ENCODE measurements around the gene ATG10. TPM values are rescaled to one million over a fixed set of nuclear protein-coding genes. Genes with fewer than 3 reads are reported as not detected.
A peak's percentile ranks its signal among the peaks of the same experiment; 100 is the strongest.

ATG10 gene
- total and polyA plus RNA-seq, 2 of the 13 experiments (the other 11 are each of a cell fraction or from before 2014, with no cell fraction given): 2.0 to 5.7 TPM

DNA sequence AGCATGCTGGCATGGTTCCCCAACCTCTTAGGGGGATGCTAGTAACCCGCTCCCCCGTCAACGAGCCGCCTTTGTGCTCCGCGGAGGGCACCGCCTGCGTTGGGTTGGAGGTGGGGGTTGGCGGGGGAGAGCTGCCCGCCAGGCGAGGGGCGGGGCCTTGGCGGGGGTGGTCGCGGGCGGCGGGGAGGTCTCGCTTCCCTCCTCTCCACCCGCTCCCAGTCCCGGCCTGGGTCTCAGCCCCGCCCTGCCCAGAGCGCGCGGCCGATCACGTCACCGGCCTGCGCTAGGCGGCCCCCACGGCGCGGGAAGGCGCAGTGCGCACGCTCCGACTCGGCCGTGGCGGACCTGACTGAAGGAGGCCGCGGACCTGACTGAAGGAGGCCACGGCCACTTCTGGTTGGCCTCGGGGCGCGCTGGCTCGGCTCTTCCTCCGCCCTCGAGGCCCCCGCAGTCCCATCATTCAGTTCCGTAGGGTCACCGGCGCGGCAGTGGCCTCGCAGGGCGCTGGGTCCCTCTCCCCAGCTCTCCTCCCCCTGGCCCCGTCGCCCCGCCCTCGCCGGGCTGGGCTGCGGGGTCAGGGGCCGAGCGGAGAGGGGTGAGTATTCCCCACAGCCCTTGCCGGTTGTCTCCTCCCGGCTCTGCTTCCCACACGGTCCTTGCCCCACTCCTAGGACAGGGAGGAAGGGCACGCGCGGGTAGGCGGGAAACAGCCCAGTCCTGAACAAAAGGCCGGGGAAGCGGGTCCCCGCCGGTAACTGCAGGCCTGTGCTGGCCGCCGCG is at the start of gene ATG10 (continued):
- TF ChIP-seq HNF4G (IDR thresholded peaks at IDR 0.05; ENCODE audit: borderline replicate concordance, low read depth, low read length) (no peak), HNF4G (CRISPR knock-in tag; IDR thresholded peaks at IDR 0.05; ENCODE audit: borderline replicate concordance, low read depth) (no peak), TP53 (CRISPR knock-in tag; conservative IDR thresholded peaks at IDR 0.05) (no peak), ZNF263 (CRISPR knock-in tag; IDR thresholded peaks at IDR 0.05) (peak; percentile 67), RCOR2 (CRISPR knock-in tag; IDR thresholded peaks at IDR 0.05) (no peak), ZNF546 (CRISPR knock-in tag; conservative IDR thresholded peaks at IDR 0.05) (peak; percentile 94), HNRNPUL1 (IDR thresholded peaks at IDR 0.05; ENCODE audit: low read depth, low read length) (0 out of 2 replicates have a peak, but pooled peaks have one; percentile 52), ZNF260 (CRISPR knock-in tag; IDR thresholded peaks at IDR 0.05; ENCODE audit: borderline replicate concordance, low read depth) (no peak)
- TF ChIP-seq, protein P1, sequence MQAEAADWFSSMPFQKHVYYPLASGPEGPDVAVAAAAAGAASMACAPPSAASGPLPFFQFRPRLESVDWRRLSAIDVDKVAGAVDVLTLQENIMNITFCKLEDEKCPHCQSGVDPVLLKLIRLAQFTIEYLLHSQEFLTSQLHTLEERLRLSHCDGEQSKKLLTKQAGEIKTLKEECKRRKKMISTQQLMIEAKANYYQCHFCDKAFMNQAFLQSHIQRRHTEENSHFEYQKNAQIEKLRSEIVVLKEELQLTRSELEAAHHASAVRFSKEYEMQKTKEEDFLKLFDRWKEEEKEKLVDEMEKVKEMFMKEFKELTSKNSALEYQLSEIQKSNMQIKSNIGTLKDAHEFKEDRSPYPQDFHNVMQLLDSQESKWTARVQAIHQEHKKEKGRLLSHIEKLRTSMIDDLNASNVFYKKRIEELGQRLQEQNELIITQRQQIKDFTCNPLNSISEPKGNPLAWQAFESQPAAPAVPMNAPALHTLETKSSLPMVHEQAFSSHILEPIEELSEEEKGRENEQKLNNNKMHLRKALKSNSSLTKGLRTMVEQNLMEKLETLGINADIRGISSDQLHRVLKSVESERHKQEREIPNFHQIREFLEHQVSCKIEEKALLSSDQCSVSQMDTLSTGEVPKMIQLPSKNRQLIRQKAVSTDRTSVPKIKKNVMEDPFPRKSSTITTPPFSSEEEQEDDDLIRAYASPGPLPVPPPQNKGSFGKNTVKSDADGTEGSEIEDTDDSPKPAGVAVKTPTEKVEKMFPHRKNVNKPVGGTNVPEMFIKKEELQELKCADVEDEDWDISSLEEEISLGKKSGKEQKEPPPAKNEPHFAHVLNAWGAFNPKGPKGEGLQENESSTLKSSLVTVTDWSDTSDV (CRISPR knock-in tag; IDR thresholded peaks at IDR 0.05): no peak
- TF ChIP-seq, protein P2, sequence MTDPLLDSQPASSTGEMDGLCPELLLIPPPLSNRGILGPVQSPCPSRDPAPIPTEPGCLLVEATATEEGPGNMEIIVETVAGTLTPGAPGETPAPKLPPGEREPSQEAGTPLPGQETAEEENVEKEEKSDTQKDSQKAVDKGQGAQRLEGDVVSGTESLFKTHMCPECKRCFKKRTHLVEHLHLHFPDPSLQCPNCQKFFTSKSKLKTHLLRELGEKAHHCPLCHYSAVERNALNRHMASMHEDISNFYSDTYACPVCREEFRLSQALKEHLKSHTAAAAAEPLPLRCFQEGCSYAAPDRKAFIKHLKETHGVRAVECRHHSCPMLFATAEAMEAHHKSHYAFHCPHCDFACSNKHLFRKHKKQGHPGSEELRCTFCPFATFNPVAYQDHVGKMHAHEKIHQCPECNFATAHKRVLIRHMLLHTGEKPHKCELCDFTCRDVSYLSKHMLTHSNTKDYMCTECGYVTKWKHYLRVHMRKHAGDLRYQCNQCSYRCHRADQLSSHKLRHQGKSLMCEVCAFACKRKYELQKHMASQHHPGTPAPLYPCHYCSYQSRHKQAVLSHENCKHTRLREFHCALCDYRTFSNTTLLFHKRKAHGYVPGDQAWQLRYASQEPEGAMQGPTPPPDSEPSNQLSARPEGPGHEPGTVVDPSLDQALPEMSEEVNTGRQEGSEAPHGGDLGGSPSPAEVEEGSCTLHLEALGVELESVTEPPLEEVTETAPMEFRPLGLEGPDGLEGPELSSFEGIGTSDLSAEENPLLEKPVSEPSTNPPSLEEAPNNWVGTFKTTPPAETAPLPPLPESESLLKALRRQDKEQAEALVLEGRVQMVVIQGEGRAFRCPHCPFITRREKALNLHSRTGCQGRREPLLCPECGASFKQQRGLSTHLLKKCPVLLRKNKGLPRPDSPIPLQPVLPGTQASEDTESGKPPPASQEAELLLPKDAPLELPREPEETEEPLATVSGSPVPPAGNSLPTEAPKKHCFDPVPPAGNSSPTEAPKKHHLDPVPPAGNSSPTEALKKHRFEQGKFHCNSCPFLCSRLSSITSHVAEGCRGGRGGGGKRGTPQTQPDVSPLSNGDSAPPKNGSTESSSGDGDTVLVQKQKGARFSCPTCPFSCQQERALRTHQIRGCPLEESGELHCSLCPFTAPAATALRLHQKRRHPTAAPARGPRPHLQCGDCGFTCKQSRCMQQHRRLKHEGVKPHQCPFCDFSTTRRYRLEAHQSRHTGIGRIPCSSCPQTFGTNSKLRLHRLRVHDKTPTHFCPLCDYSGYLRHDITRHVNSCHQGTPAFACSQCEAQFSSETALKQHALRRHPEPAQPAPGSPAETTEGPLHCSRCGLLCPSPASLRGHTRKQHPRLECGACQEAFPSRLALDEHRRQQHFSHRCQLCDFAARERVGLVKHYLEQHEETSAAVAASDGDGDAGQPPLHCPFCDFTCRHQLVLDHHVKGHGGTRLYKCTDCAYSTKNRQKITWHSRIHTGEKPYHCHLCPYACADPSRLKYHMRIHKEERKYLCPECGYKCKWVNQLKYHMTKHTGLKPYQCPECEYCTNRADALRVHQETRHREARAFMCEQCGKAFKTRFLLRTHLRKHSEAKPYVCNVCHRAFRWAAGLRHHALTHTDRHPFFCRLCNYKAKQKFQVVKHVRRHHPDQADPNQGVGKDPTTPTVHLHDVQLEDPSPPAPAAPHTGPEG (CRISPR knock-in tag; IDR thresholded peaks at IDR 0.05): no peak
